ENCODE results near the gene CNOT9.

Gene CNOT9

DNA sequence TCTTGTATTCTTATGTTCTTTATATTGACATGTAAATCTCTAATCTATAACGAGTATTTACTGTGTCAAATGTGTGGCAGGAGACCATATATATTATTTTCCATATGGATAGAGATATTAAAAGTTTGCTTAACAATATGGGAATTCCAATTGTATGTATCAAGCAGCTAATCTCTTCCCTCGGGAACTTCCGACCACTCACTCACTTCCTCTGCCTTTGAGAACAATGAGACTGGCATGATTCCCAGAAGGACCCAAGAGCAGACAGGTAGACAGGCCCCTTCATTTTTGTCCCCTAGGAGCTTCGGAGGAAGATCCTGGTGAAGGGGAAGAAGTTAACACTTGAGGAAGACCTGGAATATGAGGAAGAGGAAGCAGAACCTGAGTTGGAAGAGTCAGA is 63.2 kb downstream of the CNOT9 start:
- Histone ChIP-seq H2AFZ (ENCODE audit: low read length) (no peak overlapping the region), H3K4me2 (ENCODE audit: low read depth, low read length) (no peak overlapping the region), H3K4me3 (ENCODE audit: low read length) (no peak overlapping the region), H4K20me1 (ENCODE audit: insufficient read depth, low read length) (no peaks in the 10 kb centered on the region), H3K27me3 (replicated peaks; ENCODE audit: insufficient read depth, low read length) (no peaks in the 10 kb centered on the region), H3F3A (ENCODE audit: insufficient read depth, low read length) (no peaks in the 10 kb centered on the region), H3K79me2 (ENCODE audit: low read length) (no peaks in the 10 kb centered on the region), H3K9me3 (replicated peaks; ENCODE audit: insufficient read depth, low read length) (no peaks in the 10 kb centered on the region), H3K9me2 (replicated peaks; ENCODE audit: insufficient read depth, low read length) (no peaks in the 10 kb centered on the region), H3K4me1 (ENCODE audit: low read length) (no peaks in the 10 kb centered on the region), H3K9ac (ENCODE audit: low read length) (no peak overlapping the region), H3K36me3 (replicated peaks; ENCODE audit: insufficient read depth, low read length) (no peaks in the 10 kb centered on the region; the same call in 1 of the 2 replicates), H3K27ac (ENCODE audit: low read length) (no peak overlapping the region)
- no peak for TF ChIP-seq EZH2 (optimal IDR thresholded peaks at IDR 0.05; ENCODE audit: low read depth, low read length)
- DNase-seq, result no peak

DNA sequence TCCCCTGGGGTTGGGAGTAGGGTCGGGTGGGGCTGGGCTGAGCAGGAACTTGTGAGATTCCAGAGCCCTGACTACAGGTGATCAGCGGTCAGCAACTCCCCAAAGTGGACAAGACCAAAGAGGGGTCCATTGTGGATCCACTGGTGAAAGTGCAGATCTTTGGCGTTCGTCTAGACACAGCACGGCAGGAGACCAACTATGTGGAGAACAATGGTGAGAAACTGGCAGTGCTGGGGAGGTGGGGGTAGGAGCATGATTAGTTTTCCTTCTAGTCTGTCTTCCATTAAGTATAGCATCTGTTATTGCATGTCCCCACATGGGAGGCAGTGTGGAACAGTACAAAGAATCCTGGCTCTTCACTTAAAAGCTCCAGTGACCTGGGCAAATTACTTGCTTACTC is 67.1 kb downstream of the CNOT9 start:
- no peaks in the 10 kb centered on the region for H4K20me1 ChIP-seq (ENCODE audit: insufficient read depth, low read length)
- H3K36me3 ChIP-seq (replicated peaks; ENCODE audit: insufficient read depth, low read length), result no peaks in the 10 kb centered on the region; the same call in 1 of the 2 replicates
- H3F3A ChIP-seq (ENCODE audit: insufficient read depth, low read length), result no peaks in the 10 kb centered on the region
- no peak overlapping the region for H3K27ac ChIP-seq (ENCODE audit: low read length)
- no peak overlapping the region for H3K4me3 ChIP-seq (ENCODE audit: low read length)
- H3K4me1 ChIP-seq (ENCODE audit: low read length), result no peaks in the 10 kb centered on the region
- no peak overlapping the region for H3K4me2 ChIP-seq (ENCODE audit: low read depth, low read length)
- TF ChIP-seq EZH2phosphoT487 (IDR thresholded peaks at IDR 0.05; ENCODE audit: low read length), result no peak
- TF ChIP-seq, protein P1, sequence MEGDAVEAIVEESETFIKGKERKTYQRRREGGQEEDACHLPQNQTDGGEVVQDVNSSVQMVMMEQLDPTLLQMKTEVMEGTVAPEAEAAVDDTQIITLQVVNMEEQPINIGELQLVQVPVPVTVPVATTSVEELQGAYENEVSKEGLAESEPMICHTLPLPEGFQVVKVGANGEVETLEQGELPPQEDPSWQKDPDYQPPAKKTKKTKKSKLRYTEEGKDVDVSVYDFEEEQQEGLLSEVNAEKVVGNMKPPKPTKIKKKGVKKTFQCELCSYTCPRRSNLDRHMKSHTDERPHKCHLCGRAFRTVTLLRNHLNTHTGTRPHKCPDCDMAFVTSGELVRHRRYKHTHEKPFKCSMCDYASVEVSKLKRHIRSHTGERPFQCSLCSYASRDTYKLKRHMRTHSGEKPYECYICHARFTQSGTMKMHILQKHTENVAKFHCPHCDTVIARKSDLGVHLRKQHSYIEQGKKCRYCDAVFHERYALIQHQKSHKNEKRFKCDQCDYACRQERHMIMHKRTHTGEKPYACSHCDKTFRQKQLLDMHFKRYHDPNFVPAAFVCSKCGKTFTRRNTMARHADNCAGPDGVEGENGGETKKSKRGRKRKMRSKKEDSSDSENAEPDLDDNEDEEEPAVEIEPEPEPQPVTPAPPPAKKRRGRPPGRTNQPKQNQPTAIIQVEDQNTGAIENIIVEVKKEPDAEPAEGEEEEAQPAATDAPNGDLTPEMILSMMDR (IDR thresholded peaks at IDR 0.05; ENCODE audit: low read length), result no peak
- no peak for TF ChIP-seq EZH2 (optimal IDR thresholded peaks at IDR 0.05; ENCODE audit: low read depth, low read length)
- H3K9ac ChIP-seq (ENCODE audit: low read length), result no peak overlapping the region
- no peaks in the 10 kb centered on the region for H3K9me2 ChIP-seq (replicated peaks; ENCODE audit: insufficient read depth, low read length)
- no peaks in the 10 kb centered on the region for H3K27me3 ChIP-seq (replicated peaks; ENCODE audit: insufficient read depth, low read length)
- H3K79me2 ChIP-seq (ENCODE audit: low read length), result no peaks in the 10 kb centered on the region
- H2AFZ ChIP-seq (ENCODE audit: low read length), result no peak overlapping the region
- H3K9me3 ChIP-seq (replicated peaks; ENCODE audit: insufficient read depth, low read length), result no peaks in the 10 kb centered on the region
- DNase-seq, result no peak

DNA sequence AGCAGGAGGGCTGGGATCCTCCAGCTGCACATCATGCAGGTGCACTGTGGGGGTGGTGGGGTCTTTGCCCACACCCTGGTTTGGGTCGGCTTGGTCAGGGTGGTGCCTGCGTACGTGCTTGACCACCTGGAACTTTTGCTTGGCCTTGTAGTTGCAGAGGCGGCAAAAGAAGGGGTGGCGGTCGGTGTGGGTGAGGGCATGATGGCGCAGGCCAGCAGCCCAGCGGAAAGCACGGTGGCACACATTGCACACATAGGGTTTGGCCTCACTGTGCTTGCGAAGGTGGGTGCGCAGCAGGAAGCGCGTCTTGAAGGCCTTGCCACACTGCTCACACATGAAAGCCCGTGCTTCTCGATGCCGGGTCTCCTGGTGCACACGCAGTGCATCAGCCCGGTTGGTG is 69.7 kb downstream of the CNOT9 start:
- Histone ChIP-seq H3K4me3 (ENCODE audit: low read length) (no peak overlapping the region), H3K9me3 (replicated peaks; ENCODE audit: insufficient read depth, low read length) (no peaks in the 10 kb centered on the region), H3F3A (ENCODE audit: insufficient read depth, low read length) (no peaks in the 10 kb centered on the region), H3K4me2 (ENCODE audit: low read depth, low read length) (no peak overlapping the region), H2AFZ (ENCODE audit: low read length) (no peak overlapping the region), H3K27ac (ENCODE audit: low read length) (no peak overlapping the region), H3K9ac (ENCODE audit: low read length) (no peak overlapping the region), H4K20me1 (ENCODE audit: insufficient read depth, low read length) (no peaks in the 10 kb centered on the region), H3K27me3 (replicated peaks; ENCODE audit: insufficient read depth, low read length) (no peaks in the 10 kb centered on the region), H3K79me2 (ENCODE audit: low read length) (no peaks in the 10 kb centered on the region), H3K4me1 (ENCODE audit: low read length) (no peaks in the 10 kb centered on the region), H3K36me3 (replicated peaks; ENCODE audit: insufficient read depth, low read length) (no peaks in the 10 kb centered on the region; the same call in 1 of the 2 replicates), H3K9me2 (replicated peaks; ENCODE audit: insufficient read depth, low read length) (no peaks in the 10 kb centered on the region)
- no peak for TF ChIP-seq EZH2phosphoT487 (IDR thresholded peaks at IDR 0.05; ENCODE audit: low read length)
- TF ChIP-seq EZH2 (optimal IDR thresholded peaks at IDR 0.05; ENCODE audit: low read depth, low read length), result no peak
- TF ChIP-seq, protein P1 (IDR thresholded peaks at IDR 0.05; ENCODE audit: low read length), result no peak
- DNase-seq, result no peak

DNA sequence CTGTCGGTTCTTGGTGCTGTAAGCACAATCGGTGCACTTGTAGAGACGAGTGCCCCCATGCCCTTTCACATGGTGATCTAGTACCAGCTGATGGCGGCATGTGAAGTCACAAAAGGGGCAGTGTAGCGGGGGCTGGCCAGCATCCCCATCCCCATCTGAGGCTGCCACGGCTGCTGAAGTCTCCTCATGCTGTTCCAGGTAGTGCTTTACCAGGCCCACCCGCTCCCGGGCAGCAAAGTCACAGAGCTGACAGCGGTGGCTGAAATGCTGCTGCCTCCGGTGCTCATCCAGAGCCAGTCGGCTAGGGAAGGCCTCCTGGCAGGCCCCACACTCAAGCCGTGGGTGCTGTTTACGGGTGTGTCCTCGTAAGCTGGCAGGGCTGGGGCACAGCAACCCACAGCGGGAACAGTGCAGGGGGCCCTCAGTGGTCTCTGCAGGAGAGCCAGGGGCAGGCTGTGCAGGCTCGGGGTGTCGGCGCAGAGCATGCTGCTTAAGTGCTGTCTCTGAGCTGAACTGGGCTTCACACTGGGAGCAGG is 73.5 kb downstream of the CNOT9 start:
- Histone ChIP-seq H3F3A (ENCODE audit: insufficient read depth, low read length) (no peaks in the 10 kb centered on the region), H3K4me3 (ENCODE audit: low read length) (no peak overlapping the region), H3K36me3 (replicated peaks; ENCODE audit: insufficient read depth, low read length) (peaks cover 6% of the 10 kb centered on the region), H3K27me3 (replicated peaks; ENCODE audit: insufficient read depth, low read length) (no peaks in the 10 kb centered on the region), H4K20me1 (ENCODE audit: insufficient read depth, low read length) (no peaks in the 10 kb centered on the region), H3K9me3 (replicated peaks; ENCODE audit: insufficient read depth, low read length) (no peaks in the 10 kb centered on the region), H3K9me2 (replicated peaks; ENCODE audit: insufficient read depth, low read length) (no peaks in the 10 kb centered on the region), H3K27ac (ENCODE audit: low read length) (no peak overlapping the region), H3K9ac (ENCODE audit: low read length) (no peak overlapping the region), H3K79me2 (ENCODE audit: low read length) (no peaks in the 10 kb centered on the region), H2AFZ (ENCODE audit: low read length) (no peak overlapping the region), H3K4me1 (ENCODE audit: low read length) (no peaks in the 10 kb centered on the region), H3K4me2 (ENCODE audit: low read depth, low read length) (no peak overlapping the region)
- no peak for DNase-seq
- TF ChIP-seq EZH2 (optimal IDR thresholded peaks at IDR 0.05; ENCODE audit: low read depth, low read length), result no peak
- TF ChIP-seq, protein P1 (IDR thresholded peaks at IDR 0.05; ENCODE audit: low read length), result no peak
- TF ChIP-seq EZH2phosphoT487 (IDR thresholded peaks at IDR 0.05; ENCODE audit: low read length), result no peak

Data from MM.1S (cell line).